OCI-LY1 (cell line): ENCODE data around the gene KCNK1.

Experiments
- EZH2 ChIP-seq: fragments of 200-600 bp; sonication (generic), shearing (Covaris generic); IDR thresholded peaks from 2 replicates; pipeline ENCODE4 v1.8.0; 2017; ENCODE audit warnings: borderline replicate concordance, mixed run types, mild to moderate bottlenecking, antibody characterized with exemption, low read length, moderate library complexity, mixed read lengths
- TF ChIP-seq, protein P1 (sequence below): fragments of 200-600 bp; sonication (generic), shearing (Covaris generic); IDR thresholded peaks from 2 replicates; pipeline ENCODE4 v1.5.1; 2017; ENCODE audit warnings: mild to moderate bottlenecking, antibody characterized with exemption, low read length, moderate library complexity, mixed read lengths

DNA sequence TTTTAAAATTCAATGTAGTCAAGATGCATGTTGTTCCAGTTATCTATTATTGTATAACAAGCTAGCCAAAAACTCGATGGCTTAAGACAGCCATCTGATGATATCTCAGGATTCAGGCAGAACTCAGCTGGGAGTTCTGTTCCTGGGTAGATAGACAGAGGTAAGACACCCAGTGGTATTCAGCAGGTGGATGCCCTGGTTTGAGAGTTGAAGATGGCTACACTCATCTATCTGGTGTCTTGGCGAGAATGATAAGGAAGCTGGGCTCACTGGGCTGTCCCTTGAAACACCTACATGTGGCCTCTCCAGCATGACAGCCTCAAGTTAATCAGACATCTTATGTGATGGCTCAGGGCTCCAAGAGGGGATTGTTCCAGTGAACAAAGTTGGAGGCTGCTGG, 3.3 kb upstream of the KCNK1 start:
- TF ChIP-seq, protein P1, sequence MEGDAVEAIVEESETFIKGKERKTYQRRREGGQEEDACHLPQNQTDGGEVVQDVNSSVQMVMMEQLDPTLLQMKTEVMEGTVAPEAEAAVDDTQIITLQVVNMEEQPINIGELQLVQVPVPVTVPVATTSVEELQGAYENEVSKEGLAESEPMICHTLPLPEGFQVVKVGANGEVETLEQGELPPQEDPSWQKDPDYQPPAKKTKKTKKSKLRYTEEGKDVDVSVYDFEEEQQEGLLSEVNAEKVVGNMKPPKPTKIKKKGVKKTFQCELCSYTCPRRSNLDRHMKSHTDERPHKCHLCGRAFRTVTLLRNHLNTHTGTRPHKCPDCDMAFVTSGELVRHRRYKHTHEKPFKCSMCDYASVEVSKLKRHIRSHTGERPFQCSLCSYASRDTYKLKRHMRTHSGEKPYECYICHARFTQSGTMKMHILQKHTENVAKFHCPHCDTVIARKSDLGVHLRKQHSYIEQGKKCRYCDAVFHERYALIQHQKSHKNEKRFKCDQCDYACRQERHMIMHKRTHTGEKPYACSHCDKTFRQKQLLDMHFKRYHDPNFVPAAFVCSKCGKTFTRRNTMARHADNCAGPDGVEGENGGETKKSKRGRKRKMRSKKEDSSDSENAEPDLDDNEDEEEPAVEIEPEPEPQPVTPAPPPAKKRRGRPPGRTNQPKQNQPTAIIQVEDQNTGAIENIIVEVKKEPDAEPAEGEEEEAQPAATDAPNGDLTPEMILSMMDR: no peak
- no peak for TF ChIP-seq EZH2
